ENCODE results near the gene RUNX3.

- TF ChIP-seq CREB1 (CRISPR knock-in tag; IDR thresholded peaks at IDR 0.05) (no peak), CTCF (IDR thresholded peaks at IDR 0.05) (no peak), ZNF423 (CRISPR knock-in tag; IDR thresholded peaks at IDR 0.05) (no peak), ZNF512 (CRISPR knock-in tag; IDR thresholded peaks at IDR 0.05; ENCODE audit: borderline replicate concordance) (no peak), FOXJ3 (CRISPR knock-in tag; IDR thresholded peaks at IDR 0.05; ENCODE audit: borderline replicate concordance) (no peak), MAX (CRISPR knock-in tag; IDR thresholded peaks at IDR 0.05) (no peak), ZNF232 (CRISPR knock-in tag; IDR thresholded peaks at IDR 0.05) (no peak), TP53 (CRISPR knock-in tag; IDR thresholded peaks at IDR 0.05) (no peak), IRF2 (CRISPR knock-in tag; IDR thresholded peaks at IDR 0.05; ENCODE audit: borderline replicate concordance, low read depth) (no peak), CBFB (CRISPR knock-in tag; IDR thresholded peaks at IDR 0.05; ENCODE audit: low read depth) (no peak)
- TF ChIP-seq, protein P1, sequence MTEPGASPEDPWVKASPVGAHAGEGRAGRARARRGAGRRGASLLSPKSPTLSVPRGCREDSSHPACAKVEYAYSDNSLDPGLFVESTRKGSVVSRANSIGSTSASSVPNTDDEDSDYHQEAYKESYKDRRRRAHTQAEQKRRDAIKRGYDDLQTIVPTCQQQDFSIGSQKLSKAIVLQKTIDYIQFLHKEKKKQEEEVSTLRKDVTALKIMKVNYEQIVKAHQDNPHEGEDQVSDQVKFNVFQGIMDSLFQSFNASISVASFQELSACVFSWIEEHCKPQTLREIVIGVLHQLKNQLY (CRISPR knock-in tag; IDR thresholded peaks at IDR 0.05): no peak
- TF ChIP-seq, protein P2, sequence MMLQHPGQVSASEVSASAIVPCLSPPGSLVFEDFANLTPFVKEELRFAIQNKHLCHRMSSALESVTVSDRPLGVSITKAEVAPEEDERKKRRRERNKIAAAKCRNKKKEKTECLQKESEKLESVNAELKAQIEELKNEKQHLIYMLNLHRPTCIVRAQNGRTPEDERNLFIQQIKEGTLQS (CRISPR knock-in tag; conservative IDR thresholded peaks at IDR 0.05): no peak
These were observed 61.8 kb downstream of the RUNX3 start for GRCh38 chr1:24868016-24868875.

All from WTC11 (cell line).